GM12891 (cell line): ENCODE measurements around the gene PALM.

ENCODE experiments used
- POLR2A ChIP-seq: IDR thresholded peaks from 2 replicates; pipeline ENCODE4 v1.6.1; 2011; ENCODE audit warnings: low read depth, low read length, control low read depth
- POLR2AphosphoS5 ChIP-seq: IDR thresholded peaks from 2 replicates; pipeline ENCODE4 v1.6.1; 2011; ENCODE audit warnings: low read depth, low read length, control low read depth
- SPI1 ChIP-seq: IDR thresholded peaks from 2 replicates; pipeline ENCODE4 v1.6.1; 2011; ENCODE audit warnings: low read depth, low read length, control low read depth

DNA sequence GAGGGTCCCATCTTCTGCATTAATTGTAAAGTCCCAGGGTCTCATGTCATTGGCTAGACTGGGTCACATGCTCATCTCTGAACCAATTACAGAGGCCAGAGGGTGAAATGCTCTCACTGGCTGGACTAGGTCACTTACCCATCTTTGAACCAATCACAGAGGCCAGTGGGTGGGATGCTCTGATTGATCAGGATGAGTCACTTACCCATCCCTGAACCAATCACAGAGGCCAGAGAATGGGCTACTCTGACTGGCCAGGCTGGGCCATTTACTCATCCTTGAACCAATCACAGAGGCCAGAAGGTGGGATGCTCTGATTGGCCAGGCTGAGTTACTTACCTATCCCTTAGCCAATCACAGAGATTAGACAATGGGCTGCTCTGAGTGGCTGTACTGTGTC lies 47.5 kb downstream of the PALM start:
- no peak for TF ChIP-seq POLR2A
- no peak for TF ChIP-seq POLR2AphosphoS5
- no peak for TF ChIP-seq SPI1
